SU-DHL-6 (cell line): Measurements from ENCODE around the gene PLEKHF1.

Experiments
- H2AFZ ChIP-seq: fragments of 200-600 bp; sonication (generic); 2 replicates; pipeline ENCODE4 v1.6.1; 2014; ENCODE audit warnings: low read depth, mild to moderate bottlenecking, moderate library complexity, mixed read lengths, antibody characterized with exemption, low read length; ENCODE audit not compliant: severe bottlenecking
- H3F3A ChIP-seq: fragments of 200-600 bp; shearing (Covaris generic); 2 replicates; pipeline ENCODE4 v1.6.0; 2016; ENCODE audit warnings: antibody characterized with exemption, mild to moderate bottlenecking; ENCODE audit not compliant: insufficient read depth
- H3K27ac ChIP-seq: fragments of 200-600 bp; sonication (generic); 2 replicates; pipeline ENCODE4 v1.5.1; 2016; ENCODE audit warnings: low read depth, mild to moderate bottlenecking, low read length, moderate library complexity, mixed read lengths
- H3K27me3 ChIP-seq: fragments of 200-600 bp; sonication (generic), shearing (Covaris generic); 2 replicates; pipeline ENCODE4 v1.6.0; 2014; ENCODE audit warnings: mild to moderate bottlenecking, low read length
- H3K36me3 ChIP-seq: fragments of 200-600 bp; sonication (generic); 2 replicates; pipeline ENCODE4 v1.6.1; 2014; ENCODE audit warnings: mild to moderate bottlenecking, low read length, mixed read lengths
- H3K4me2 ChIP-seq: fragments of 300-600, 200-600 bp; shearing (Covaris generic), sonication (generic); 2 replicates; pipeline ENCODE4 v1.6.0; 2014; ENCODE audit warnings: low read length, low read depth, mild to moderate bottlenecking; ENCODE audit not compliant: poor library complexity, severe bottlenecking
- H3K4me3 ChIP-seq: fragments of 200-600 bp; sonication (generic); 2 replicates; pipeline ENCODE4 v1.5.1; 2014; ENCODE audit warnings: antibody characterized with exemption, low read length, mild to moderate bottlenecking, mixed read lengths; ENCODE audit not compliant: insufficient read depth, poor library complexity, severe bottlenecking
- H3K79me2 ChIP-seq: fragments of 200-600 bp; sonication (generic); 2 replicates; pipeline ENCODE4 v1.6.1; 2014; ENCODE audit warnings: mild to moderate bottlenecking, low read length, moderate library complexity; ENCODE audit not compliant: insufficient read depth
- H3K9ac ChIP-seq: fragments of 200-600 bp; sonication (generic); 2 replicates; pipeline ENCODE4 v1.7.0; 2014; ENCODE audit warnings: mild to moderate bottlenecking, low read length
- H3K9me2 ChIP-seq: fragments of 200-600 bp; sonication (generic); replicated peaks from 2 replicates; pipeline ENCODE4 v1.6.1; 2014; ENCODE audit warnings: low read length; ENCODE audit not compliant: insufficient read depth
- H3K9me3 ChIP-seq: fragments of 200-600 bp; sonication (generic); 2 replicates; pipeline ENCODE4 v1.6.1; 2014; ENCODE audit warnings: low read length, mixed read lengths; ENCODE audit not compliant: insufficient read depth
- H4K20me1 ChIP-seq: fragments of 200-600 bp; sonication (generic); 2 replicates; pipeline ENCODE4 v1.6.1; 2014; ENCODE audit warnings: low read depth, mild to moderate bottlenecking, antibody characterized with exemption, low read length, moderate library complexity, mixed read lengths
- EZH2phosphoT487 ChIP-seq: fragments of 200-600 bp; sonication (generic), shearing (Covaris generic); conservative IDR thresholded peaks from 2 replicates; pipeline ENCODE4 v1.6.1; 2018; ENCODE audit warnings: mild to moderate bottlenecking, antibody characterized with exemption, low read length, moderate library complexity, mixed read lengths
- TF ChIP-seq, protein P1 (sequence below): fragments of 200-600 bp; sonication (generic); IDR thresholded peaks from one replicate; pipeline ENCODE4 v1.5.1; 2017; ENCODE audit warnings: antibody characterized with exemption, mild to moderate bottlenecking, low read length, moderate library complexity; ENCODE audit not compliant: insufficient read depth, poor library complexity, severe bottlenecking

The PLEKHF1 gene

DNA sequence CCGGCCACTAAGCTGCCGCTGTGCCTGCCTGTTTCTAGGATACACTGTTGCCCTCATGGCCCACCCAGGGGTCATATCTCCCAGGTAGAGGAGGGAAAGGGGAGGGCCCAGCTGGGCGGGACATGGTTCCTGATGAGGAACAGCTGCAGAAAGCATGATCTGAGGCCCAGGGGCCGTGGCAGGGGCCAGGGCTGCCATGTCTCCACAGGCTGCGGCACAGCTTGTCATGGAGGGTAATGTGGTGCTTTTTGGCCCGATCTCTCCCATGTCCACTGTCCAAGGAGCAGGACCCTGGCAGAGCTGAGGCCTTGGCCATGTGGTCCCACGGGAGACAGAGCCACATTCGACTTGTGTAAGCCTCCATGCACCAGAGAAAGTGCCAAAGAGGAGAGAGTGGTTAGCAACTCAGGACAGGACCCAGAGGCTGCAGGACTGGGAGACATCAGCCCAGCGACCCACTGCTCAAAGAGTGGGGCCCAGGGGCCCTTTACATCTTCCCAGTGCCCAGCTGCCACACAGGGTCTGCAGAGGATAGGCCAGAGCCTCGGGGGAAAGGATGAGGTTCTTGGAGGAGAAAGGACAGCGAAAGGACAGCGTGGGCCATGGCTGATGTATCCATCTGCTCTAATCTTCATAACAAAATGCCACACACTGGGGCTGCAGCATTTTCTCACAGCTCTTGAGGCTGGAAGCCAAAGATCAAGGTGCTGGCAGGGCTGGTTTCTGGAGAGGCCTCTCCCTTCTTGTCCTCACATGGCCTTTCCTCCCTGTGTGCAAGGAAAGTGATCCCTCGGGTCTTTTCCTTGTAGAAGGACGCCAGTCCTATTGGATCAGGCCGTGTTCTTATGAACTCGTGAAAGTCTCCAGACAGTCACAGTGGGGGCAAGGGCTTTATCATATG, 47.6 kb upstream of the PLEKHF1 start:
- Histone ChIP-seq H3K4me3 (no peak overlapping the region), H3F3A (no peaks in the 10 kb centered on the region), H3K36me3 (no peaks in the 10 kb centered on the region), H3K4me2 (no peak overlapping the region), H2AFZ (no peak overlapping the region), H3K79me2 (no peaks in the 10 kb centered on the region), H3K9ac (no peak overlapping the region), H3K27ac (no peak overlapping the region), H4K20me1 (no peaks in the 10 kb centered on the region), H3K27me3 (no peaks in the 10 kb centered on the region), H3K9me2 (no peaks in the 10 kb centered on the region), H3K9me3 (no peaks in the 10 kb centered on the region)
- TF ChIP-seq, protein P1, sequence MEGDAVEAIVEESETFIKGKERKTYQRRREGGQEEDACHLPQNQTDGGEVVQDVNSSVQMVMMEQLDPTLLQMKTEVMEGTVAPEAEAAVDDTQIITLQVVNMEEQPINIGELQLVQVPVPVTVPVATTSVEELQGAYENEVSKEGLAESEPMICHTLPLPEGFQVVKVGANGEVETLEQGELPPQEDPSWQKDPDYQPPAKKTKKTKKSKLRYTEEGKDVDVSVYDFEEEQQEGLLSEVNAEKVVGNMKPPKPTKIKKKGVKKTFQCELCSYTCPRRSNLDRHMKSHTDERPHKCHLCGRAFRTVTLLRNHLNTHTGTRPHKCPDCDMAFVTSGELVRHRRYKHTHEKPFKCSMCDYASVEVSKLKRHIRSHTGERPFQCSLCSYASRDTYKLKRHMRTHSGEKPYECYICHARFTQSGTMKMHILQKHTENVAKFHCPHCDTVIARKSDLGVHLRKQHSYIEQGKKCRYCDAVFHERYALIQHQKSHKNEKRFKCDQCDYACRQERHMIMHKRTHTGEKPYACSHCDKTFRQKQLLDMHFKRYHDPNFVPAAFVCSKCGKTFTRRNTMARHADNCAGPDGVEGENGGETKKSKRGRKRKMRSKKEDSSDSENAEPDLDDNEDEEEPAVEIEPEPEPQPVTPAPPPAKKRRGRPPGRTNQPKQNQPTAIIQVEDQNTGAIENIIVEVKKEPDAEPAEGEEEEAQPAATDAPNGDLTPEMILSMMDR: no peak
- no peak for TF ChIP-seq EZH2phosphoT487

DNA sequence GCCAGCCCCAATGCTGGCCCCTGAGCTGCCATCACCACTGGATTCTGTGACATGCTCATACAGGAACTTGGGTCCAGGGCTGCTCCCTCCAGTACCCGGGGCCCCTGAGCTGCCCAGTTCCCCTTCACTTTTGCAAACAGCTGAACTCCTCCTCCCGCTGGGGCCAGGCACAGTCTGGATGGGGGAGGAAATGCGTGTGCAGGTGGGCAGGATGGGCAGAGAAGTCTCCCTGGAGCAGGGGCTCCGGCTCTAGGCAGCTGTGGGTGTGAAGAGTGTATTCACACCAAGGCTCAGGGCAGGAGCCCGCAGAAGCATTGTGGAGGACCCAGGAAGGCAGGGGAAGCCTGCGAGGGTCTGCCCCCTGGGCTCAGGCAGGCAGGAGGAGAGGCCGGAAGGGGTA, 46.8 kb upstream of the PLEKHF1 start:
- Histone ChIP-seq H3K27me3 (no peaks in the 10 kb centered on the region), H3K79me2 (no peaks in the 10 kb centered on the region), H2AFZ (no peak overlapping the region), H3K27ac (no peak overlapping the region), H3K9me2 (no peaks in the 10 kb centered on the region), H3K4me3 (no peak overlapping the region), H3K9ac (no peak overlapping the region), H3K9me3 (no peaks in the 10 kb centered on the region), H3K36me3 (no peaks in the 10 kb centered on the region), H4K20me1 (no peaks in the 10 kb centered on the region), H3F3A (no peaks in the 10 kb centered on the region), H3K4me2 (no peak overlapping the region)
- no peak for TF ChIP-seq EZH2phosphoT487
- TF ChIP-seq, protein P1: no peak

DNA sequence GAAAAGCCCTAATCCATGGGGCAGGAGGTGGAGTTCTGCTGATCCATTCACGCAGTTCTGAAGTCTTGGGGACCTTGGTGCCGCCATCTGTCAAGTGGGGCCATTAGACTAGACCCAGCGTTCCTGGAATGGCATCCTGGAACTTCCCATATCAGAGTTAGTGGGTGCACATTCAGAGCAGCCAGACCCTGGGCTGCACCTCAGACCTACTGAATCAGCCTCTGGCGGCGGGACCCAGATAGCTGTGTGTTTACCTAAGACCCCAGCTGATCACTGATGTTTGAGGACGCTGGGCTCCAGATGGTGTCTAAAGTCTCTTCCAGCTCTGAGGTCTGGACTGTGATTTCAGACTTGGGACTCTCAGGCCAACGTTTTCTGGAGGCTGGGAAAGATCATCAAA, 46.4 kb upstream of the PLEKHF1 start:
- H2AFZ ChIP-seq: no peak overlapping the region
- no peaks in the 10 kb centered on the region for H3K36me3 ChIP-seq
- H3K4me2 ChIP-seq: no peak overlapping the region
- no peaks in the 10 kb centered on the region for H3K27me3 ChIP-seq
- H3K9me2 ChIP-seq: no peaks in the 10 kb centered on the region
- no peak overlapping the region for H3K27ac ChIP-seq
- no peak overlapping the region for H3K9ac ChIP-seq
- no peak overlapping the region for H3K4me3 ChIP-seq
- H4K20me1 ChIP-seq: no peaks in the 10 kb centered on the region
- H3K9me3 ChIP-seq: no peaks in the 10 kb centered on the region
- no peaks in the 10 kb centered on the region for H3F3A ChIP-seq
- H3K79me2 ChIP-seq: no peaks in the 10 kb centered on the region
- TF ChIP-seq, protein P1: no peak
- TF ChIP-seq EZH2phosphoT487: no peak
